RWPE2 (cell line): ENCODE data around the gene RBMS1.

ENCODE experiments used
- ATAC-seq: fragments of 200-7000 bp; cut with Tn5 transposase; 3 replicates; pipeline ENCODE4 v1.9.1; 2021; ENCODE audit warnings: low read depth
- DNase-seq: peaks from one replicate; pipeline ENCODE4 v3.0.0-alpha.2; 2020; ENCODE audit warnings: low spot score
- H3K27ac ChIP-seq: fragments of 450-650 bp; 2 replicates; pipeline ENCODE4 v1.5.1; 2017; ENCODE audit warnings: mild to moderate bottlenecking; ENCODE audit not compliant: poor library complexity, severe bottlenecking
- H3K27me3 ChIP-seq: fragments of 250-450 bp; sonication (Bioruptor Pico); 2 replicates; pipeline ENCODE4 v1.5.1; 2021; ENCODE audit warnings: mild to moderate bottlenecking, moderate library complexity; ENCODE audit not compliant: insufficient read depth, poor library complexity, severe bottlenecking
- H3K36me3 ChIP-seq: fragments of 250-450 bp; sonication (Bioruptor Pico); 2 replicates; pipeline ENCODE4 v1.5.1; 2020; ENCODE audit warnings: low read depth, mild to moderate bottlenecking, moderate library complexity
- H3K4me1 ChIP-seq: fragments of 250-450 bp; sonication (Bioruptor Pico); 2 replicates; pipeline ENCODE4 v1.5.1; 2021; ENCODE audit warnings: mild to moderate bottlenecking, moderate library complexity; ENCODE audit not compliant: insufficient read depth, poor library complexity, severe bottlenecking
- H3K4me3 ChIP-seq: fragments of 250-450 bp; sonication (Bioruptor Pico); 2 replicates; pipeline ENCODE4 v1.5.1; 2021; ENCODE audit warnings: mild to moderate bottlenecking, moderate library complexity; ENCODE audit not compliant: severe bottlenecking
- H3K9me3 ChIP-seq: fragments of 250-450 bp; sonication (Bioruptor Pico); 2 replicates; pipeline ENCODE4 v1.5.1; 2021; ENCODE audit warnings: mild to moderate bottlenecking, moderate library complexity; ENCODE audit not compliant: severe bottlenecking
- CTCF ChIP-seq: fragments of 450-650 bp; IDR thresholded peaks from one replicate; pipeline ENCODE4 v1.5.1; 2017; ENCODE audit warnings: mild to moderate bottlenecking, moderate library complexity; ENCODE audit not compliant: poor library complexity, severe bottlenecking

The RBMS1 gene

DNA sequence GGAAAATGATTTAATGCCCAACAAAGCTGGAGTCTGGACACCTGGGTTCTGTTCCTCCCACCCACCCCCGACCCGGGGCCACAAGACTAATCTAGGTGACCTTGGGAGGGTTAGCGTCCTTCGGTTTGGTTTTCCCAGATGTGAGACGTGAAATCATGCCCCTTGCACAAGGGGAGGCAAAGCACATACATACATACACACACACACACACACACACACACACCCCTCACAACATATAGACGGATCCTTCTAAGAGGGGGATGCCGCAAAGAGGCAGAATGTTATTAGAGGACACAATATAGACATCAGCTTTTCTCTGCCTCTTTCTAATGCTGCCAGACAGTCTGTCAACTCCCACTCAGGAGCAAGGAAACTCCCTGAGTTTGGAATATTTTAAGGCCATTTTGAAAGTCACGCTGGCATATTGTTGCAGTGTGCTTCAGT lies 616 bp upstream of the RBMS1 start:
- H3K4me1 ChIP-seq: peaks cover 21% of the 10 kb centered on the region
- TF ChIP-seq CTCF: no peak
- DNase-seq (no peak), ATAC-seq (no peak)
- H3K27me3 ChIP-seq: no peaks in the 10 kb centered on the region
- no peaks in the 10 kb centered on the region for H3K36me3 ChIP-seq
- no peaks in the 10 kb centered on the region for H3K9me3 ChIP-seq
- peak overlapping the region; percentile 76 for H3K4me3 ChIP-seq
- H3K27ac ChIP-seq: peak overlapping the region; percentile 91

GRCh38 chr2:160492401-160493226 lies 993 bp downstream of the RBMS1 start:
- peak overlapping the region; percentile 91 for H3K27ac ChIP-seq
- no peaks in the 10 kb centered on the region for H3K9me3 ChIP-seq
- no peak for TF ChIP-seq CTCF
- no peaks in the 10 kb centered on the region for H3K36me3 ChIP-seq
- H3K4me3 ChIP-seq: peak overlapping the region; percentile 76
- peak; percentile 81 for ATAC-seq
- H3K27me3 ChIP-seq: no peaks in the 10 kb centered on the region
- DNase-seq: peak; percentile 70
- peaks cover 26% of the 10 kb centered on the region for H3K4me1 ChIP-seq

DNA sequence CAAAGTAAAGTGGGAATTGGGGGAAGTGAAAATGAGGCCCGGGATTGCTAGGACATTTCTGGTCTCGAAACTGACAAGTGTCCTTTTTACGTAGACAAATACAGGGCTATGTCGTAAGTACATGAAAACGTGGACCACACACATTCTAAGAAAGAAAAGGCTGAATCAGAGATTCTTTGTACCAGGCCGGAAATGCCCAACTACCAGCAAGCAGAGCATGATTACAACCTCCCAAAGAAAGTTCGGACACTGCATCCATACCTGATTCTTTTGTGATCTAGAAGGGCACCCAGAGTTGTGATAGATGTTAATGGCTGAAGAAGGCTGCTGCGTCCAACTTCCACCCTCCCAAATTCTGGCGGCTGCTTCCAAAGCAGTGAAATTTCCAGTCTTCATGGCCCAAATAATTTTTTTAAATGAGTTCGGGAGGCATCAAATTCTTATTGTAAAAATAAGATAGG lies 1.7 kb downstream of the RBMS1 start:
- DNase-seq: no peak

GRCh38 chr2:160490733-160491685 lies 2.6 kb downstream of the RBMS1 start:
- no peak for DNase-seq
- H3K9me3 ChIP-seq: no peaks in the 10 kb centered on the region
- no peak for TF ChIP-seq CTCF
- H3K27me3 ChIP-seq: no peaks in the 10 kb centered on the region
- H3K27ac ChIP-seq: peak overlapping the region; percentile 91
- H3K36me3 ChIP-seq: no peaks in the 10 kb centered on the region
- H3K4me3 ChIP-seq: peak overlapping the region; percentile 76
- H3K4me1 ChIP-seq: peaks cover 26% of the 10 kb centered on the region
- no peak for ATAC-seq

More for the DNA sequence above, 1.7 kb downstream of the RBMS1 start:
- TF ChIP-seq CTCF: no peak
- H3K27ac ChIP-seq: peak overlapping the region; percentile 91
- H3K4me1 ChIP-seq: peaks cover 26% of the 10 kb centered on the region
- H3K27me3 ChIP-seq: no peaks in the 10 kb centered on the region
- H3K4me3 ChIP-seq: peak overlapping the region; percentile 76
- peak; percentile 29 for ATAC-seq
- H3K36me3 ChIP-seq: no peaks in the 10 kb centered on the region
- H3K9me3 ChIP-seq: no peaks in the 10 kb centered on the region
